GM13977 (cell line): Measurements from ENCODE around the gene RMC1.

ENCODE experiments used
- DNase-seq: peaks from one replicate; pipeline ENCODE4 v3.0.0; 2012; ENCODE audit warnings: low spot score
- CTCF ChIP-seq: IDR thresholded peaks from 2 replicates; pipeline ENCODE4 v1.5.1; 2012; ENCODE audit warnings: mild to moderate bottlenecking, control low read depth; ENCODE audit not compliant: insufficient read depth; ENCODE audit errors: extremely low read depth, missing control alignments
- in situ Hi-C: fragments of 300-500 bp; cut with MboI; formaldehyde crosslinking; loops from one replicate; pipeline ENCODE4 v1.12.0; 2022; ENCODE audit warnings: low sequenced_read_pairs, low pct_unique_long_range_greater_than_20kb, mixed read lengths, inconsistent platforms; ENCODE audit not compliant: unreplicated experiment

RMC1 gene

GRCh38 chr18:23568281-23569138 is 65.2 kb downstream of the RMC1 start:
- in situ Hi-C loops = no loop called here

GRCh38 chr18:23569299-23570063 is 66.2 kb downstream of the RMC1 start:
- no peak for TF ChIP-seq CTCF
- DNase-seq = no peak
- in situ Hi-C loops = no loop called here

More at GRCh38 chr18:23568281-23569138, 65.2 kb downstream of the RMC1 start:
- no peak for TF ChIP-seq CTCF
- DNase-seq = no peak

- in situ Hi-C loops = no loop called here
- no peak for DNase-seq
- TF ChIP-seq CTCF = no peak
These were observed 67.7 kb downstream of the RMC1 start for GRCh38 chr18:23570912-23571504.

- no peak for DNase-seq
- TF ChIP-seq CTCF = no peak
- in situ Hi-C loops = no loop called here
These were observed 68.7 kb downstream of the RMC1 start for GRCh38 chr18:23572012-23572411.

GRCh38 chr18:23572570-23572969 is 69.3 kb downstream of the RMC1 start:
- no peak for DNase-seq
- in situ Hi-C loops = no loop called here
- TF ChIP-seq CTCF = no peak

- no peak for DNase-seq
These were observed 69.7 kb downstream of the RMC1 start for GRCh38 chr18:23573020-23573419.

More at GRCh38 chr18:23573020-23573419, 69.7 kb downstream of the RMC1 start:
- TF ChIP-seq CTCF = no peak
- in situ Hi-C loops = no loop called here
